Measurements from ENCODE around the gene PPP3CB.

PPP3CB gene

GRCh38 chr10:73444457-73444856 is 51.4 kb downstream of the PPP3CB start:
- ChIA-PET POLR2A (no interaction called here), CTCF (interaction anchor here (0.6 to 0.7 kb wide), 2 partner anchors 94 to 183 kb away, joined by 3 read pairs; no protein-coding TSS in a partner anchor)
- no peak for TF ChIP-seq ZNF704 (tag by site-specific recombination; IDR thresholded peaks at IDR 0.05)
- TF ChIP-seq ZFHX2 (tag by site-specific recombination; conservative IDR thresholded peaks at IDR 0.05) = no peak
- no peak for TF ChIP-seq ZNF488 (tag by site-specific recombination; IDR thresholded peaks at IDR 0.05)
- no peak for TF ChIP-seq KLF7 (tag by site-specific recombination; IDR thresholded peaks at IDR 0.05; ENCODE audit: borderline replicate concordance)
- no peak for TF ChIP-seq ZNF280C (tag by site-specific recombination; IDR thresholded peaks at IDR 0.05)
- no peak for TF ChIP-seq TCF7L2 (IDR thresholded peaks at IDR 0.05; ENCODE audit: borderline replicate concordance, low read depth, low read length)
- TF ChIP-seq ZNF768 (tag by site-specific recombination; IDR thresholded peaks at IDR 0.05) = no peak
- TF ChIP-seq ZFP41 (tag by site-specific recombination; IDR thresholded peaks at IDR 0.05; ENCODE audit: borderline replicate concordance) = no peak
- TF ChIP-seq ZNF660 (tag by site-specific recombination; IDR thresholded peaks at IDR 0.05) = no peak
- TF ChIP-seq SALL2 (tag by site-specific recombination; IDR thresholded peaks at IDR 0.05; ENCODE audit: borderline replicate concordance) = no peak
- no peak for TF ChIP-seq ZBTB17 (tag by site-specific recombination; IDR thresholded peaks at IDR 0.05)
- TF ChIP-seq ZNF132 (tag by site-specific recombination; IDR thresholded peaks at IDR 0.05; ENCODE audit: borderline replicate concordance) = no peak
- TF ChIP-seq ZNF473 (tag by site-specific recombination; IDR thresholded peaks at IDR 0.05) = no peak
- TF ChIP-seq REPIN1 (tag by site-specific recombination; IDR thresholded peaks at IDR 0.05; ENCODE audit: low read depth) = no peak
- H3K4me3 ChIP-seq (ENCODE audit: low read depth, low read length) = no peak overlapping the region
- no peaks in the 10 kb centered on the region for H3K9me3 ChIP-seq (ENCODE audit: control insufficient read depth, insufficient read depth, low read depth, low read length)
- no peaks in the 10 kb centered on the region; the same call in 1 of the 2 replicates for H3K4me1 ChIP-seq (ENCODE audit: control insufficient read depth, insufficient read depth, low read length)
- no peak overlapping the region for H3K27ac ChIP-seq (ENCODE audit: extremely low read depth, low read depth, low read length)
- peaks cover 7 to 21% of the 10 kb centered on the region in 2 experiments; a peak in 2 of 3 replicates for H3K36me3 ChIP-seq (ENCODE audit: control insufficient read depth in 2 of 2, insufficient read depth in 1 of 2, low read length in 2 of 2)

- Histone ChIP-seq H3K27ac (ENCODE audit: extremely low read depth, low read depth, low read length) (no peak overlapping the region), H3K4me1 (ENCODE audit: control insufficient read depth, insufficient read depth, low read length) (no peaks in the 10 kb centered on the region; the same call in 1 of the 2 replicates), H3K36me3 (ENCODE audit: control insufficient read depth in 2 of 2, insufficient read depth in 1 of 2, low read length in 2 of 2) (peaks cover 3 to 27% of the 10 kb centered on the region in 2 experiments), H3K4me3 (ENCODE audit: low read depth, low read length) (no peak overlapping the region), H3K9me3 (ENCODE audit: control insufficient read depth, insufficient read depth, low read depth, low read length) (no peaks in the 10 kb centered on the region)
- POLR2A ChIA-PET = no interaction called here
- CTCF ChIA-PET = interaction anchor here (0.7 kb wide), 1 partner anchor 83 kb away, joined by 4 read pairs; no protein-coding TSS in a partner anchor
- TF ChIP-seq ZNF26 (tag by site-specific recombination; IDR thresholded peaks at IDR 0.05) (no peak), PRDM6 (tag by site-specific recombination; IDR thresholded peaks at IDR 0.05) (peak; percentile 16; the same call in 1 of the 2 replicates), ZNF362 (tag by site-specific recombination; IDR thresholded peaks at IDR 0.05) (no peak), ZNF600 (tag by site-specific recombination; IDR thresholded peaks at IDR 0.05) (no peak), ZBTB11 (tag by site-specific recombination; conservative IDR thresholded peaks at IDR 0.05; ENCODE audit: low read depth) (no peak), ZNF707 (tag by site-specific recombination; IDR thresholded peaks at IDR 0.05) (no peak), ZNF555 (tag by site-specific recombination; conservative IDR thresholded peaks at IDR 0.05) (no peak), ZNF660 (tag by site-specific recombination; IDR thresholded peaks at IDR 0.05) (no peak)
These were observed 56.1 kb downstream of the PPP3CB start for GRCh38 chr10:73439605-73440312.

Measured in HEK293 (cell line).